Embryonic facial prominence (tissue), 1 donor: Measurements from ENCODE around the gene G6PC1.
"Not testable (repeated sequence)": the region's sequence is repeated elsewhere in the genome, so short reads cannot be mapped to it uniquely, and the experiment has no call there.

Experiments
- DNase-seq: peaks from one replicate; pipeline ENCODE4 v3.0.0-alpha.2; 2016; ENCODE audit errors: extremely low spot score

G6PC1 gene

DNA sequence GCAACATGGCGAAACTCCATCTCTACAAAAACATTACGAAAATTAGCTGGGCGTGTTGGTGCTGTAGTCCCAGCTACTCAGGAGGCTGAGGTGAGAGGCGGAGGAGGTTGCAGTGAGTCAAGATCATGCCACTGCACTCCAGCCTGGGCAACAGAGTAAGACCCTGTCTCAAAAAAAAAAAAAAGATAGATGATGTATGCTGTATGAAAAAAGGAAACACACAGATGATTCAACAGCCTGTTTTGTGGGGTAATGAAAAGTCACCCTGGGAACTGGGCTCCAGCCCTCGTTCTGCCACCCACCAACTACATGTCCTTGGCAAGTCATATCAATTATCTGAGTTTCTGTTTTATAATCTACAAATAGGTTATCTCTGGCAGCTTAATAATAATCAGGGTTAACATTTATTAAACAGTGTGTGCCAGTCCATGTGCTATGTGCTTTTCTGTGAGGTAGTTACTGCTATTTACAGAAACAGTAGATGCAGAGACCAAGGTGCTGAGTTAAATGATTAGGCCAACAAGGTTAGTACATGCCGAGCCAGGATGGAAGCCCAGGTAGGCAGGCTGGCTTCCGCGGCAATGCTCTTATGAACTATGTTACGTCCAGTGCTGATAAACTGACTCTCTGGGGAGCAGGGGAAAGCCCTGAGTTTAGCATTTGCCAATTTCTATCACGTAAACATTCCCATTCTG is 1.1 kb downstream of the G6PC1 start:
- no peak for DNase-seq

DNA sequence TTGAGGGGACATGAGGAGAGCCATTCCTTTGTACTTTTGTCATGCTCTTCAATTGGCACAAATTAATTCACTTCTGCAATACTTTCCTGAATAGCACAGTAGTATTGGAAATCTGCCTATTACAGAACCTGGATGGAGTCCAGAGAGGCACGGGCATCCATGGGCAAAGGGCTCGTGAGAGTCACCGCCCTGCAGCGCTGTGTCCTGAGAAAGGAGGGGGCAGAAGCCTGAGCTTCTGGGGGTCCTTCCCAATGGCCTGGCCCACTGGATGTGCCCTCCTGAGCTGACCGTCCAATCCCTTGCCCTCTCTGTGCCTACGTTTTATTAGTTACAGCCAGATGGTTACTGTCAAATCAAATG is 3.5 kb downstream of the G6PC1 start:
- DNase-seq: no peak

DNA sequence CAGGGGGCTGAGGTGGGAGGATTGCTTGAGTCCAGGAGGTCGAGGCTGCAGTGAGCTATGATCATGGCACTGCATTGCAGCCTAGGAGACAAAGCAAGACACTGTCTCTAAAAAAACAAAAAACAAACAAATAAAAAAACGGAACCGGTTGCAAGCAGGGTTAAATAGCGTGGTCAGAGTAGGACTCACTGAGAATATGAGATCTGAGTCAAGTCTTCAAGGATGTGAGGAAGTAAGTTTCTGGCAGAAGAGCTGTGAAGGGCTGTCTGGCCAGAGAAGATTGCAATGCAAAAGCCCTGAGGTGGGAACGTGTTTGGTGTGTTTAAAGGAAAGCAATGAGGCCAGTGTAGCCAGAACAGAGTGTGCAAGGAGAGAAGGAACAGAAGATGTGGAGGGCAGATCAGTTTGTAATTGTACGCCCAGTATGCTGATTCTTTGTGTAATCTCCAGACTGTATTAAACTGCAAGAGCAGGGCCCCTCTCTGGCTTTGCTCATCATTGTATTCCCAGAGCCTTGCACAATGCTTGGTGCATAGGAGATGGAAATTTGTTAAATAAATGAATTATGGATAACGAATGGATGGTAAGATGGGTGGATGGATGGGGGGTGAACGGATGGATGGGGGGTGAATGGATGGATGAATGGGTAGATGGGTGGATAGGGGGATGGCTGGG is 6.3 kb downstream of the G6PC1 start:
- DNase-seq: no peak

DNA sequence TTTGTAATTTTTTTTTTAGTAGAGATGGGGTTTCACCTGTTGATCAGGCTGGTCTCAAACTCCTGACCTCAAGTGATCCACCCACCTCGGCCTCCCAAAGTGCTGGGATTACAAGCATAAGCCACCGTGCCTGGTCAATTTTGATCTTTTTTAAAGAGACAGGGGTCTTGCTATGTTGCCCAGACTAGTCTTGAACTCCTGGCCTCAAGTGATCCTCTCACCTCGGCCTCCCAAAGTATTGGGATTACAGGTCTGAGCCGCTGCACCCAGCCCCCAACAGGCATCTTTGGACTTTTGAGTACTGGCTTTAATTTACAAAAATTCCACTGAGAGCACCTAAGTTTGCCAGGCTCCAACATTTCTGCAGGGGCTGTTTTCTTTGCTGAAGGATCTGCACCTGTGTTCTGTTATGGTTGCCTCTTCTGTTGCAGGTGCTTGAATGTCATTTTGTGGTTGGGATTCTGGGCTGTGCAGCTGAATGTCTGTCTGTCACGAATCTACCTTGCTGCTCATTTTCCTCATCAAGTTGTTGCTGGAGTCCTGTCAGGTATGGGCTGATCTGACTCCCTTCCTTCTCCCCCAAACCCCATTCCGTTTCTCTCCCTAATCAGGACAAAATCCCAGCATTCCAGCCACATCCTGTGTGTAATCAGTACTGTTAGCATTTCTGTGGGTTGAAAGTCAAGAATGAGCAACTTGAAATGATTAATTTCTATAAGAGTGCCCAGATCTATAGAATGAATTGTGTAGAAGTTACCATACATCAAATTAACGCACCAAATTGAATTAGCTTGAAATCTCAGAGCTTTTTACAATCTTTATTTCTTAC is 8.5 kb downstream of the G6PC1 start:
- DNase-seq: no peak

DNA sequence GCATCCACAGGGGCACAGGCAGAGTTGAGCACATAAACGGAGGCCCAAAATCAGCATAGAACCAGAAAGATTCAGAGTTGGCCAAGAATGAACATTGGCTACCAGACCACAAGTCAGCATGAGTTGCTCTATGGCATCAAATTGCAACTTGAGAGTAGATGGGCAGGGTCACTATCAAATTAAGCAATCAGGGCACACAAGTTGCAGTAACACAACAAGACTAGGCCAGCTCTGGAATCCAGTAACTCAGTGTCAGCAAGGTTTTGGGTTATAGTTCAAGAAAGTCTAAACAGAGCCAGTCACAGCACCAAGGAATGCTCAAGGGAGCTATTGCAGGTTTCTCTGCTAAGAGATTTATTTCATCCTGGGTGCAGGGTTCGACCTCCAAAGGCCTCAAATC is 12.9 kb downstream of the G6PC1 start:
- DNase-seq: no peak

DNA sequence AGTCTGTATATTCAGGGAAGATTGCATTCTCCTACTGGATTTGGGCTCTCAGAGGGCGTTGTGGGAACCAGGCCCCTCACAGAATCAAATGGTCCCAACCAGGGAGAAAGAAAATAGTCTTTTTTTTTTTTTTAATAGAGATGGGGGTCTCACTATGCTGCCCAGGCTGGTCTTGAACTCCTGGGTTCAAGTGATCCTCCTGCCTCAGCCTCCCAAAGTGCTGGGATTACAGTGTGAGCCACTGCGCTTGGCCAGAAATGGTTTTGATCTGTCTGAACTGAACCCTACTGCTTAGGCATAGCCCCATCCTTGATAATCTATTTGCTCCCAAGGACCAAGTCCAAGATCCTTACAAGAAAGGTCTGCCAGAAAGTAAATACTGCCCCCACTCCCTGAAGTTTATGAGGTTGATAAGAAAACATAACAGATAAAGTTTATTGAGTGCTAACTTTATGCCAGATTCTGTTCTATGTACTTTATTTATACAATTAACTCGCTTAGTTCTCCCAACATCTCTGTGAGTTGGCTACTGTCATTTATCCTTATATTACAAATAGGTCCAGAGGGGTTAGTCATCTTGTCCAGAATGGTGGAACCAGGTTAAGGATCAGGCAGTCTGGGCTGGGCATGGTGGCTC is 13.5 kb downstream of the G6PC1 start:
- no peak for DNase-seq

DNA sequence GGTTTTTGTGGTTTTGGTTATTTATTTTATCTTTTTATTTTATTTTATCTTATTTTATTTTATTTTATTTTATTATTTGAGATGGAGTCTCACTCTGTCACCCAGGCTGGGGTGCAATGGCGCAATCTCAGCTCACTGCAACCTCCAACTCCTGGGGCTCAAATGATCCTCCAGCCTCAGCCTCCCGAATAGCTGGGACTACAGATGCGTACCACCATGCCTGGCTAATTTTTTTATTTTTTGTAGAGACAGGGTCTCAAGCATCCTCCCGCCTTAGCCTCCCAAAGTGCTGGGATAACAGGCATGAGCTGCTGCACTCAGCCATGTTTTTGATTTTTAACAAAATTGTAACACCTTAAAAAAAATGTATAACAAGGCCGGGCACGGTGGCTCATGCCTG is 14.7 kb downstream of the G6PC1 start:
- not testable (repeated sequence) for DNase-seq

DNA sequence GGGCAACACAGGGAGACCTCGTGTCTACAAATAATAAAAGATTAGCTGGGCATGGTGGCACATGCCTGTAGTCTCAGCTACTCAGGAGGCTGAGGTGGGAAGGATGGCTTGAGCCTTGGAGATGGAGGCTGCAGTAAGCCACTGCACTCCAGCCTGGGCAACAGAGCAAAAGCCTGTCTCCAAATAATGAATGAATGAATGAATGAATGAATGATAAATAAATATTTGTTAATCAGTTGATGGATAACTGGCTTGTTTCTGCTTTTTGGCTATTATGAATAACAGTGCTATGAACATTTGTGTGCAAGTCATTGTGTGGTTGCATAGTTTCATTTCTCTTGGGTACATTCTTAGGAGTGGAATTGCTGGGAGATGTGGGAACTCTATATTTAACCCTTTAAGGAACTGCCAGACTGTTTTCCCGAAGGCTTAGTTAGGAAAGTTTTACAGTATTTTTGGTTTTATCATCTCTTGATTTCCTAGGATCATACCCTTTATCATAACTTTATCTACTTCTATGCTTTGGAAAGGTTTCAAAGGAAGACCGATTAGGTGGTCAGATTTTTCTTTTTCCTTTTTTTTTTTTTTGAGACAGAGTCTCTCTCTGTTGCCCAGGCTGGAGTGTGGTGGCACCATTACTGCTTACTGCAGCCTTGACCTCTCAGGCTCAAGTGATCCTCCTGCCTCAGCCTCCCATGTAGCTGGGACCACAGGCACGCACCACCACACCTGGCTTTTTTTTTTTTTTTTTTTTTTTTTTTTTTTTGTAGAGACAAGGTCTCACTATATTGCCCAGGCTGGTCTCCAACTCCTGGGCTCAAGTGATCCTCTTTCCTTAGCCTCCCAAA is 16.0 kb downstream of the G6PC1 start:
- DNase-seq: not testable (repeated sequence)

DNA sequence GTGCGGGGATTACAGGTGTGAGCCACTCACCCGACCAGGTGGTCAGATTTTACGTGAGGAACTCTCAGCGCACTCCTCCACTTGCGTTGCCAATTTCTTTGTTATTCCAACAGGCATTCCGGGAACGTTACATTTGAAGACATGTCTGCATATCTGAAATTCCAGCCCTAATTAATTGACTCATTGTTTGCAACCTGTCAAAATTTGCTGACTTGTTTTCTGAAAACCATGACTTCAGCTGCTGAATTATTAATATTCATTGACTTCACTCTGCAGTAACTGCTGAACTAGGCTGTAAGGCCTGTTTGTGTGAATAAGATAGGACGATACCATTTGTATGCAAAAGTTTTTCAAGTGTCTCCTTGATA is 16.6 kb downstream of the G6PC1 start:
- DNase-seq: no peak

DNA sequence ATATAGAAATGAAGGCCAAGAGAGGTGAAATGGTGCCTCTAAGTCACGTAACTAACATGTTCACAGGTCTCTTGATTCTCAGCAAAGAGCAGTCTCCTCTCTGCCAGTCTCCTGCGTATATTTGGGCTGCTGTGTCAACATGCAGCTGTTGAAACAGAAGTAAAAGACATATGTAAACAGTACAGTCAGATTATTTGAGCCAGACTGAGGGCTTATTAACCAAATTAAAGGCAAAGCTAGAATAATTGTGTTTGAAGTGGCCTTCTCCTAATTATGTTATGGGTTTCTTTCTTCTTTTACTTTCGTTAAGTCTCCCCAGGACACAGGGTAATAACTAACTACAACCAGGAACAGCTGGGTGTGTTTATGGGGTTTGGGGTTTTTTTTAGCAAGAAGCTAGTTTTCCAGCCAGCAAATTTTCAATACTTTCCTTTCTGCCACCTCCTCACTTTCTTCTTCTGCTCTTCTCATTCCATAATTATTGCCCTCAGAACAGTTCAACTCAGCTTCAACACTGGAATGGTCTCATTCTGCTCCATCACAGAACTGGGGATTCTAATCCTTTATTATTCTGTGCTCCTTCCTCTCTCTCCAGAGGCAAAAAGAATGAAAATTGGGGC is 18.4 kb downstream of the G6PC1 start:
- DNase-seq: no peak

DNA sequence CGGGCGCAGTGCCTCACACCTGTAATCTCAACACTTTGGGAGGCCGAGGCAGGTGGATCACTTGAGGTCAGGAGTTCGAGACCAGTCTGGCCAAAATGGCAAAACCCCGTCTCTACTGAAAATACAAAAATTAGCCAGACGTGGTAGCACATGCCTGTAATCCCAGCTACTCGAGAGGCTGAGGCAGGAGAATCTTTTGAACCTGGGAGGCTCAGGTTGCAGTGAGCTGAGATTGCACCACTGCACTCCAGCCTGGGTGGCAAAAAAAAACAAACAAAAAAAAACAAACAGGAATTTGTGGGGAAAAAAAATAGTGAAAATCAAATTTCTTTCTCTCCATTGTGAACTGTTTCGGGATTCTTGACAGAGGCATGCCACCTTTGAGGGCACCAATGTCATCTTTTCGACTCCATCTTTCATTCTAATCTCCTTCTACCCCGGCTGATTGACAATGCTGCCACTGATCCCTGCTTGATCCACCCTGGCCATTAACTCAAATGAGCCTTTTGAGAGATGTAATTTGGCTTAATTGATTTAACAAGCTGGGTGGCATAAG is 19.0 kb downstream of the G6PC1 start:
- not testable (repeated sequence) for DNase-seq

DNA sequence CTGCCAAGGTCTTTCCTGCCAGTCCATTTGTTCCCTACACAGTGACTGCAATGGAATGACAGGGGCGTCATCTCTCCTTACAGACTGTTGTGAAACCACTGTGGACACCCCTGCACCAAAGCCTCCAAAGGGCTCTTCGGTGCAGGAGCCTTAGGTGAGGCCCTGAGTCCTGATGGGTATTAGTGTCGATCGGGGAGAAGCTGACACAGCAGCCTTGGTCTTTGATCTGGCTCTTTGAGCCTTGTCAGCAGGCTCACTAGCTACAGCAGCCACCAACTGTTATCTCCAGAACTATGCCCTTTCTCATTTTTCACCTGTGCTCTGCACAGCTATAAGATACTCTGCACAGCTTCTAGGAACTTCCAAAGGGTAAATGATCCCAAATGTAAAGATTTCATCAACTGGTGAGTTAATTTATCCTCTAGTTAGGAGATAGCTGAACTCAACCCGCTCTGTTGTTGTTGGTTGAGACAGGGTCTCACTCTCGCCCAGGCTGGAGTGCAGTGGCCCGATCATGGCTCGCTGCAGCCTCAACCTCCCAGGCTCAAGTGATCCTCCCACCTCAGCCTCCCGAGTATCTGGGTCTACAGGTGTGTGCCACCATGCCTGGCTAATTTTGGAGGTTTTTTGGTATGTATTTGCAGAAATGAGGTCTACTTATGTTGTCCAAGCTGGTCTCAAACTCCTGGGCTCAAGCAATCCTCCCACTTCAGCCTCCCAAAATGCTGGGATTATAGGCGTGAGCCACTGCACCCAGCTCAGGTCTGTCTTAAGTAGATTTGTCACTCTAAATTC is 19.7 kb downstream of the G6PC1 start:
- DNase-seq: no peak

DNA sequence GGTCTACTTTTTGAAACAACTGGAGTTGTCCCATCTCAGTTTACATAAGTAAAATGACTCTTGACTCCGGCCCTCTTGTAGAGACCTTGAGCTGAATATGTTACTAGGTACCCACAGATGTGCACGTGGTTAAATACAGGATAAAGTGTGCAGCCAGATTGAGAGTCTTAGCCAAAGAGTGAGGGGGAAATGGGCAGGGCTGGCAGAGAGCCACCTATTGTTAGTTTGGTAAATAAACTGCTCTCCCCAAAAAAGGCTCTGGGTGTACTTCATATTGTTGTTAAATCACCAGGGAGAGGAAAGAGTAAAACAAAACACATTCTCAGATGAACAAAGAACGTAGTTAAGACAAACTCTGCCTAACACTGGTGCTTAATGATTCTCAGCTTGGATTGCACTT is 20.3 kb downstream of the G6PC1 start:
- no peak for DNase-seq

DNA sequence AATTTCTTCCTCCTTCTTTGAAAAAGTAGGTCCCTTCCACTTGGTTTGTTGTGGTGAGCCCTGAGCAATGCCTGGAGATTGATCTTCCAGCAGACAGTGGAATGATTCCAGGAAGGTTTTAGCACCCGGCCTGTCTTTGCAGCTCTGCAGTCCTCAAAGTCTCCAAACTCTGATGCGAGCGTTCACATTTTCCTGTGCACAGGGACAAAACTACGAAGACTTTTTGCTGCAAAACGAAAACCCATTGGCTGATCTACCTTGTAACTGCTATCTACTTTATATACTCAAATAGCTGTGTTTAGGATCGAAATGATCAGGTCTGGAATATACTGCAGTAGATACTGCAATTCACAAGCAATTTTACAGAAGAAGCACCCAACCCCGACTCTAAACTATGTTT is 21.7 kb downstream of the G6PC1 start:
- DNase-seq: no peak

DNA sequence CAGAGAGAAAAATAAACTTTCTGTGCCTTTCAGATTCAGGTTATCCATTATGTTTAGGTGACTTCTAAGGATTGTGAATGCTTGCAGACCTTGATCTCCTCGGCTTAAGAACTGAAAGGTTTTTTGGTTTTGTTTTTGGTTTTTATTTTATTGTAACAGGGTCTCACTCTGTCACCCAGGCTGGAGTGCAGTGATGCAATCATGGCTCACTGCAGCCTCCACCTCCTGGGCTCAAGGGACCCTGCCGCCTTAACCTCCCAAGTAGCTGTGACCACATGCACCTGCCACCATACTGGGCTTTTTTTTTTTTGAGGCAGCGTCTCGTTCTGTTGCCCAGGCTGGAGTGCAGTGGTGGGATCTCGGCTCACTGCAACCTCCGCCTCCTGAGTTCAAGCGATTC is 22.9 kb downstream of the G6PC1 start:
- DNase-seq: not testable (repeated sequence)

DNA sequence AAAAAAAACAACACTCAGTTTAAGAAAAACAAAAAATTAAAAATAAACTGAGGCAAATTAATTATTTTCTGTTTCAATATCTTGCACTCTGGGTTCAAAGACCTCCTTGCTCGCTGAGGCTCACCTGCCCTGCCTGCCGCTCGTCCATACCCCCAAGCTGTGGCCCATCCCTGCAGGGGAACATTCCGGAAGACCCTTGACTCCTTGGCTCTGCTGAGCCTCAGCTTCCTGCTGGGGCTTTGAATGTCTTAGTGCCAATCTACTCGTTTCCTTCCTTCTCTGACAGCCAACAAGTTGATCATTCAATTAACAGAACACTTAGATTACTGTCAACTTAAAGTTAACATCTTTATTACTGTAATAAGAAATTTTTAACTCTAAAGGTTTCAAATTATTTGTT is 24.3 kb downstream of the G6PC1 start:
- DNase-seq: no peak

DNA sequence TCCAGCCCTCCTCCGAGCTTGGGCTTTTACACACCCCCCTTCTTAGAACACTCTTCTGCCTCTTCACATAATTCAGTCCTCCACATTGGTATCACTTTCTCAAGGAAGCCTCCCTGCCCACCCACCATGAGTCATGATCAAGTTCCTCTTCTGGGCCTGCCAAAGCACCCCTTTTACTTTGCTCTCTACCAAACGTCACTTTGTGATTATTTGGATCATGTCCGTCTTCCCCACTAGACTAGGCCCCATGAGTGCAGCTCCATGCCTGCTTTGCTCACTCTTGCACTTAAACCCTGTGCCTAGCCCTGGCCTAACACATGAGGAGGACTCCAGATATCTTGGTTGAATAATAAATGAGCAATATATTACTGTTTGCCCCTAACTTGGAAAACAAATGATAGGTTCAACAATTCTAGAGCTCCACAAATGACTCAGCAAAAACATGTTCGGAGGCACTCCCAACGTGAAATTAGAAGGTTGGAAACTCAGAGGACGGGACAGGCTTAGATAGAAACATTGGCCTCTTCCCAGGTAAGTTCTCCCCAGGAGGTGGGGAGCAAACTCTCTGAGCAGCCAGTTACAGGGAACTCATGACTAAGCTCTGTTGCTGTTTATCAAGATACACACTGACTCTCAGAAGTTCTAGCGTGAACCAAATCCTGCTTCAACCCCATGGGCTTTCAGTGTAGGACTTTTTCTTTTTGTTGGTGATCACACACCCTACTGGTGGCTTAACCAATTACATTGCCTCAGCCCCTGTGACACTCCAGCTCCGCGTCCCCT is 28.3 kb downstream of the G6PC1 start:
- no peak for DNase-seq

DNA sequence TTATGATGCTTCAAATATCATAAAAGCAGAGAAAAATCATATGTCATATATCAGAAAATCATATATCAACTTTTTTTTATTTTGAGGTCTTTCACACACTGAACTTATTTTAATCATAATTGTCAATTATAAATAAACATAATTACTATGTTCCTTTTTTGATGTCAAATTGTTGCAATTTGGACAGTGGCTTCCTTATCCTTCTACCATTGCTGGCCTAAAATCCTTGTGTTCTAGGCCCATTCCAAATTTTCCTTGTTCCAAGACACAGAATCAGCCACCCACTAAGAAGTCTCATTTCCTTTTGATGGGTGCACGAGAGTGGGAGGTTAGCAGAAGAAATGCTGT is 28.9 kb downstream of the G6PC1 start:
- no peak for DNase-seq
